H1 (cell line): ENCODE measurements around the gene NIM1K. TPM values are rescaled to one million over a fixed set of nuclear protein-coding genes. Genes with fewer than 3 reads are reported as not detected.

Source experiments
- CTCF ChIA-PET: fragments of 300-600 bp; sonication (Branson Sonifier 250); formaldehyde crosslinking; loops from one replicate; lab custom pipeline; 2021; ENCODE audit not compliant: partially characterized antibody; lab: Charles Lee
- POLR2A ChIA-PET: fragments of 300-600 bp; sonication (Branson Sonifier 250); formaldehyde crosslinking; loops from one replicate; lab custom pipeline; 2021; ENCODE audit warnings: inconsistent platforms; ENCODE audit not compliant: partially characterized antibody; lab: Charles Lee
- DNase-seq, 2 experiments: peaks; one replicate each; pipeline versions ENCODE4 v3.0.0 to v3.0.0-alpha.2; 2010 to 2022; ENCODE audit warnings: low spot score in 2 of 2, low read depth in 1 of 2, mixed read lengths in 1 of 2
- FAIRE-seq: peaks from 2 replicates; lab custom pipeline; 2011; peaks lifted over from hg19 to GRCh38; lab: Jason Lieb, UNC
- H2AFZ ChIP-seq: 2 replicates; pipeline ENCODE4 v1.8.1; 2012; ENCODE audit warnings: low read length, inconsistent platforms
- H2AK5ac ChIP-seq: 2 replicates; pipeline ENCODE4 v1.6.1; 2013; ENCODE audit warnings: low read depth, low read length
- H2BK120ac ChIP-seq: replicated peaks from 2 replicates; pipeline ENCODE3; 2013; ENCODE audit warnings: low read depth, low read length, inconsistent platforms
- H2BK12ac ChIP-seq: 2 replicates; pipeline ENCODE4 v1.6.1; 2013; ENCODE audit warnings: low read depth, low read length
- H2BK15ac ChIP-seq: 2 replicates; pipeline ENCODE4 v1.6.1; 2013; ENCODE audit warnings: low read length
- H2BK20ac ChIP-seq: 2 replicates; pipeline ENCODE4 v1.6.1; 2013; ENCODE audit warnings: low read length
- H2BK5ac ChIP-seq: 2 replicates; pipeline ENCODE4 v1.6.1; 2013; ENCODE audit warnings: low read depth, low read length
- H3K14ac ChIP-seq: 2 replicates; pipeline ENCODE4 v1.6.1; 2013; ENCODE audit warnings: inconsistent platforms; ENCODE audit not compliant: insufficient read length
- H3K18ac ChIP-seq: 2 replicates; pipeline ENCODE4 v1.6.1; 2013; ENCODE audit warnings: low read length; ENCODE audit errors: extremely low read depth
- H3K23ac ChIP-seq: 2 replicates; pipeline ENCODE4 v1.6.1; 2013; ENCODE audit warnings: inconsistent platforms; ENCODE audit not compliant: insufficient read length
- H3K23me2 ChIP-seq: 2 replicates; pipeline ENCODE4 v1.6.1; 2013; ENCODE audit warnings: low read depth, low read length
- H3K27ac ChIP-seq: 2 replicates; pipeline ENCODE4 v1.6.1; 2011; ENCODE audit warnings: low read depth, low read length, inconsistent platforms
- H3K27me3 ChIP-seq, 4 experiments: replicated peaks in 1 of 4; 1 replicate in 1 of 4; 2 replicates in 3 of 4; pipeline versions ENCODE4 v1.6.1 to v1.8.1; 2011 to 2013; ENCODE audit warnings: low read length in 3 of 4, mild to moderate bottlenecking in 3 of 4, inconsistent platforms in 2 of 4, mixed read lengths in 2 of 4, moderate library complexity in 1 of 4; ENCODE audit not compliant: control insufficient read depth in 3 of 4, insufficient read depth in 3 of 4; ENCODE audit errors: extremely low read depth in 1 of 4
- H3K36me3 ChIP-seq, 4 experiments: 2 replicates each; pipeline versions ENCODE4 v1.6.1 to v1.8.1; 2011 to 2013; ENCODE audit warnings: mild to moderate bottlenecking in 4 of 4, low read length in 3 of 4, moderate library complexity in 2 of 4, control low read depth in 1 of 4, inconsistent platforms in 1 of 4; ENCODE audit not compliant: insufficient read depth in 4 of 4, control insufficient read depth in 2 of 4
- H3K4ac ChIP-seq: replicated peaks from 2 replicates; pipeline ENCODE3; 2013; ENCODE audit warnings: low read length, low read depth, mixed read lengths, inconsistent platforms; ENCODE audit not compliant: insufficient read length
- H3K4me1 ChIP-seq, 4 experiments: replicated peaks in 1 of 4; 1 replicate in 1 of 4; 2 replicates in 3 of 4; pipeline versions ENCODE4 v1.6.1 to v1.8.1; 2011 to 2013; ENCODE audit warnings: low read length in 3 of 4, inconsistent platforms in 2 of 4, mixed read lengths in 1 of 4; ENCODE audit not compliant: insufficient read depth in 4 of 4, control insufficient read depth in 3 of 4
- H3K4me2 ChIP-seq, 2 experiments: 2 replicates each; pipeline versions ENCODE4 v1.6.1 to v1.8.1; 2011 to 2013; ENCODE audit warnings: low read depth in 2 of 2, low read length in 2 of 2, control low read depth in 1 of 2, inconsistent platforms in 1 of 2, mild to moderate bottlenecking in 1 of 2; ENCODE audit not compliant: insufficient read depth in 1 of 2
- H3K4me3 ChIP-seq, 4 experiments: fragments of 200-600, 300-600 bp in 1 of 4; sonication (generic), shearing (Covaris generic), sonication (Bioruptor Twin) in 1 of 4; 2 replicates each; pipeline versions ENCODE4 v1.5.1 to v1.8.1; 2011 to 2016; ENCODE audit warnings: low read length in 4 of 4, low read depth in 3 of 4, control low read depth in 2 of 4, inconsistent platforms in 2 of 4, mild to moderate bottlenecking in 2 of 4, mixed read lengths in 1 of 4, moderate library complexity in 1 of 4; ENCODE audit not compliant: insufficient read depth in 2 of 4; ENCODE audit errors: extremely low read depth in 1 of 4
- H3K56ac ChIP-seq: replicated peaks from 2 replicates; pipeline ENCODE3; 2013; ENCODE audit warnings: low read depth, mild to moderate bottlenecking, mixed read lengths, low read length, inconsistent platforms; ENCODE audit not compliant: insufficient read length
- H3K79me1 ChIP-seq: 2 replicates; pipeline ENCODE4 v1.6.1; 2013; ENCODE audit warnings: low read depth, low read length, control low read depth
- H3K79me2 ChIP-seq, 2 experiments: 2 replicates each; pipeline versions ENCODE4 v1.6.1 to v1.8.1; 2012 to 2013; ENCODE audit warnings: low read length in 2 of 2, mild to moderate bottlenecking in 2 of 2, inconsistent platforms in 1 of 2; ENCODE audit not compliant: insufficient read depth in 2 of 2, control insufficient read depth in 1 of 2
- H3K9ac ChIP-seq, 4 experiments: replicated peaks in 1 of 4; 1 replicate in 1 of 4; 2 replicates in 3 of 4; pipeline versions ENCODE4 v1.6.1 to v1.8.1; 2011 to 2013; ENCODE audit warnings: low read depth in 3 of 4, low read length in 3 of 4, control low read depth in 2 of 4, mild to moderate bottlenecking in 2 of 4, moderate library complexity in 2 of 4, inconsistent platforms in 1 of 4; ENCODE audit errors: extremely low read depth in 1 of 4
- H3K9me3 ChIP-seq, 2 experiments: 2 replicates each; pipeline versions ENCODE4 v1.6.1 to v1.8.1; 2012 to 2013; ENCODE audit warnings: mild to moderate bottlenecking in 2 of 2, moderate library complexity in 2 of 2, control low read depth in 1 of 2, inconsistent platforms in 1 of 2, low read depth in 1 of 2, low read length in 1 of 2, mixed read lengths in 1 of 2; ENCODE audit not compliant: insufficient read depth in 2 of 2
- H4K20me1 ChIP-seq, 2 experiments: replicated peaks in 1 of 2; 2 replicates each; pipeline versions ENCODE3 to v1.8.1; 2011 to 2013; ENCODE audit warnings: inconsistent platforms in 2 of 2, low read length in 2 of 2, mild to moderate bottlenecking in 1 of 2; ENCODE audit not compliant: insufficient read depth in 2 of 2, control insufficient read depth in 1 of 2
- H4K5ac ChIP-seq: 2 replicates; pipeline ENCODE4 v1.6.1; 2013; ENCODE audit warnings: low read length, low read depth, mixed read lengths, inconsistent platforms; ENCODE audit not compliant: insufficient read length
- H4K8ac ChIP-seq: 2 replicates; pipeline ENCODE4 v1.8.0; 2013; ENCODE audit warnings: mild to moderate bottlenecking, moderate library complexity, low read length, inconsistent platforms; ENCODE audit not compliant: insufficient read depth; ENCODE audit errors: extremely low read depth
- H4K91ac ChIP-seq: replicated peaks from 2 replicates; pipeline ENCODE3; 2013; ENCODE audit warnings: low read length, mixed read lengths, inconsistent platforms; ENCODE audit not compliant: insufficient read length
- POLR2AphosphoS5 ChIP-seq: IDR thresholded peaks from 2 replicates; pipeline ENCODE4 v1.6.1; 2011; ENCODE audit warnings: low read depth, low read length
- RAD21 ChIP-seq, 2 experiments: IDR thresholded peaks in 1 of 2; conservative IDR thresholded peaks in 1 of 2; 2 replicates each; pipeline ENCODE4 v1.6.1; 2011; ENCODE audit warnings: low read depth in 2 of 2, low read length in 2 of 2, improper control_type of control experiment in 1 of 2, inconsistent platforms in 1 of 2, mild to moderate bottlenecking in 1 of 2, moderate library complexity in 1 of 2
- SIN3A ChIP-seq, 2 experiments: IDR thresholded peaks in 1 of 2; conservative IDR thresholded peaks in 1 of 2; 2 replicates each; pipeline ENCODE4 v1.6.1; 2011 to 2012; ENCODE audit warnings: low read length in 2 of 2, improper control_type of control experiment in 1 of 2, low read depth in 1 of 2, mild to moderate bottlenecking in 1 of 2
- SP2 ChIP-seq: IDR thresholded peaks from 2 replicates; pipeline ENCODE4 v1.6.1; 2012; ENCODE audit warnings: mild to moderate bottlenecking, low read length, inconsistent platforms
- WGBS, 2 experiments: shearing (Covaris generic) in 1 of 2; methylation state at CpG; one replicate each; pipeline versions ENCODE4 v1.1.6 to v1.1.7; 2013 to 2015; ENCODE audit warnings: low lambda C conversion rate in 2 of 2, mixed read lengths in 2 of 2, inconsistent platforms in 1 of 2, low coverage in 1 of 2, missing lambda C conversion rate in 1 of 2; ENCODE audit not compliant: insufficient replicate concordance in 2 of 2, insufficient coverage in 1 of 2, insufficient read length in 1 of 2; ENCODE audit errors: extremely low coverage in 1 of 2, missing lambda C conversion rate in 1 of 2; 5-methylcytosine and 5-hydroxymethylcytosine counted together
- polyA plus RNA-seq, 7 experiments: library from polyadenylated mRNA; depleted of rRNA in 3 of 7; stranded (reverse) in 5 of 7; unstranded in 2 of 7; fragments of >200 nt in 5 of 7; fragments of 200-250 nt in 2 of 7; gene quantifications; 1 replicate in 5 of 7; 2 replicates in 1 of 7; 4 replicates in 1 of 7; pipeline versions ENCODE4 v1.2.1 to v1.2.3, GENCODE V29; 2011 to 2013; ENCODE audit warnings: missing spikeins in 2 of 7, mixed read lengths in 2 of 7
- total RNA-seq: library from RNA; stranded (reverse); fragmentation: NEBNext Ultra II Directional; extraction: Animal tissue kit (Norgen Biotek cat#: 25700); gene quantifications from 2 replicates; pipeline ENCODE4 v1.2.1, GENCODE V29; 2021
- TF ChIP-seq, protein P1 (sequence below): IDR thresholded peaks from 2 replicates; pipeline ENCODE4 v1.6.1; 2011; ENCODE audit warnings: low read length, improper control_type of control experiment

Gene NIM1K
- total and polyA plus RNA-seq, 2 of the 8 experiments (the other 6 are each of a cell fraction or from before 2014, with no cell fraction given), result not detected

DNA sequence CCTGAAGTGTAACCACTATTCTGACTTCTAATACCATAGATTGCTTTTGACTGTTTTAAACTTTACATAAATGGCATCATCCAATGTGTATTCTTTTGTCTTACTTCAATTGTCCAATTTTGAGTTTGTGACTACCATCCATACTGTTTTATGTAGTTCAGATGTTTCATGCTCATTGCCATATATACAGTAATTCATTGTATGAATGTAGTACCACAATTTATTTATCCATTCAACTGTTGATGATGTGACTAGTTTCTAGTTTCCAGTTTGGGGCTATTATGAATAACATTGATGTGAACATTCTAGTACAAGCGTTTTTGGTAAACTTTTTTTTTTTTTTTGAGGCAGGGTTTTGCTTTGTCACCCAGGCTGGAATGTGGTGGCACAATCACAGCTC is 66.1 kb downstream of the NIM1K start:
- ChIA-PET CTCF (no interaction called here), POLR2A (no interaction called here)
- no peak overlapping the region for H4K5ac ChIP-seq

More for the DNA sequence above, 66.1 kb downstream of the NIM1K start:
- Histone ChIP-seq H2BK5ac (no peak overlapping the region), H2AFZ (no peak overlapping the region), H3K27me3 (no peaks in the 10 kb centered on the region), H3K56ac (no peak overlapping the region), H3K36me3 (no peaks in the 10 kb centered on the region), H2BK120ac (no peak overlapping the region), H3K9ac (no peak overlapping the region), H3K79me2 (no peaks in the 10 kb centered on the region), H2BK15ac (no peak overlapping the region), H3K18ac (no peak overlapping the region), H3K4ac (no peak overlapping the region), H3K23me2 (no peaks in the 10 kb centered on the region), H3K14ac (no peak overlapping the region)
- FAIRE-seq, result no peak
- TF ChIP-seq, protein P1, sequence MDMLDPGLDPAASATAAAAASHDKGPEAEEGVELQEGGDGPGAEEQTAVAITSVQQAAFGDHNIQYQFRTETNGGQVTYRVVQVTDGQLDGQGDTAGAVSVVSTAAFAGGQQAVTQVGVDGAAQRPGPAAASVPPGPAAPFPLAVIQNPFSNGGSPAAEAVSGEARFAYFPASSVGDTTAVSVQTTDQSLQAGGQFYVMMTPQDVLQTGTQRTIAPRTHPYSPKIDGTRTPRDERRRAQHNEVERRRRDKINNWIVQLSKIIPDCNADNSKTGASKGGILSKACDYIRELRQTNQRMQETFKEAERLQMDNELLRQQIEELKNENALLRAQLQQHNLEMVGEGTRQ, result no peak
- TF ChIP-seq POLR2AphosphoS5, result no peak
- TF ChIP-seq SP2, result no peak
- no peak for TF ChIP-seq SIN3A (conservative IDR thresholded peaks at IDR 0.05 in 1 of 2, IDR thresholded peaks at IDR 0.05 in 1 of 2; ENCODE audit: low read depth in 1 of 2, low read length in 2 of 2)
- TF ChIP-seq RAD21 (IDR thresholded peaks at IDR 0.05 in 1 of 2, conservative IDR thresholded peaks at IDR 0.05 in 1 of 2; ENCODE audit: low read depth in 2 of 2, low read length in 2 of 2), result no peak
- TF ChIP-seq, all 59 proteins: peak for 0
- Histone ChIP-seq H2AK5ac (no peak overlapping the region), H3K4me3 (no peak overlapping the region), H3K23ac (no peak overlapping the region), H2BK12ac (no peak overlapping the region), H2BK20ac (no peak overlapping the region), H3K9me3 (no peaks in the 10 kb centered on the region), H3K27ac (no peak overlapping the region), H4K20me1 (no peaks in the 10 kb centered on the region), H3K4me1 (no peaks in the 10 kb centered on the region), H3K79me1 (no peaks in the 10 kb centered on the region; the same call in 1 of the 2 replicates), H3K4me2 (no peak overlapping the region), H4K91ac (no peak overlapping the region), H4K8ac (no peak overlapping the region)
- no peak for DNase-seq
- WGBS, 2 experiments, result 93% methylated on average over 1 of the region's 1 CpG; no CpG with 5 or more reads in 1 of the 2 experiments
